Endothelial cell (in vitro differentiated cells): ENCODE results near the gene ADARB2. TPM values are rescaled to one million over a fixed set of nuclear protein-coding genes. Genes with fewer than 3 reads are reported as not detected.
A peak's percentile ranks its signal among the peaks of the same experiment; 100 is the strongest.

Source experiments
- DNase-seq: peaks from one replicate; pipeline ENCODE4 v3.0.0; 2021; ENCODE audit warnings: low spot score
- H3K27ac Mint-ChIP-seq: one replicate; pipeline ENCODE4 v1.8.0; 2021; ENCODE audit warnings: mixed read lengths, inconsistent platforms; ENCODE audit not compliant: unreplicated experiment
- H3K27me3 Mint-ChIP-seq: one replicate; pipeline ENCODE4 v1.8.0; 2021; ENCODE audit warnings: mild to moderate bottlenecking, moderate library complexity, mixed read lengths, inconsistent platforms; ENCODE audit not compliant: unreplicated experiment
- H3K36me3 Mint-ChIP-seq: one replicate; pipeline ENCODE4 v1.8.0; 2021; ENCODE audit warnings: mild to moderate bottlenecking, low read depth, mixed read lengths, inconsistent platforms; ENCODE audit not compliant: unreplicated experiment
- H3K4me1 Mint-ChIP-seq: one replicate; pipeline ENCODE4 v1.8.0; 2021; ENCODE audit warnings: mild to moderate bottlenecking, mixed read lengths, inconsistent platforms; ENCODE audit not compliant: unreplicated experiment
- H3K4me3 Mint-ChIP-seq: one replicate; pipeline ENCODE4 v1.8.0; 2021; ENCODE audit warnings: mild to moderate bottlenecking, mixed read lengths, inconsistent platforms; ENCODE audit not compliant: unreplicated experiment
- H3K9me3 Mint-ChIP-seq: one replicate; pipeline ENCODE4 v1.8.0; 2021; ENCODE audit warnings: mixed read lengths, inconsistent platforms; ENCODE audit not compliant: unreplicated experiment
- total RNA-seq: library from RNA; stranded (reverse); fragmentation: NEBNext Ultra II Directional; extraction: Animal tissue kit (Norgen Biotek cat#: 25700); gene quantifications from one replicate; pipeline ENCODE4 v1.2.1, GENCODE V29; 2021; ENCODE audit not compliant: unreplicated experiment
- TF ChIP-seq, protein P1 (sequence below): fragments of 200-600 bp; sonication (generic); IDR thresholded peaks from one replicate; pipeline ENCODE4 v1.5.0; 2021; ENCODE audit warnings: antibody characterized with exemption; ENCODE audit not compliant: unreplicated experiment

Gene ADARB2
- total RNA-seq, 1 donor from 2014 or later, result 54.9 TPM

DNA sequence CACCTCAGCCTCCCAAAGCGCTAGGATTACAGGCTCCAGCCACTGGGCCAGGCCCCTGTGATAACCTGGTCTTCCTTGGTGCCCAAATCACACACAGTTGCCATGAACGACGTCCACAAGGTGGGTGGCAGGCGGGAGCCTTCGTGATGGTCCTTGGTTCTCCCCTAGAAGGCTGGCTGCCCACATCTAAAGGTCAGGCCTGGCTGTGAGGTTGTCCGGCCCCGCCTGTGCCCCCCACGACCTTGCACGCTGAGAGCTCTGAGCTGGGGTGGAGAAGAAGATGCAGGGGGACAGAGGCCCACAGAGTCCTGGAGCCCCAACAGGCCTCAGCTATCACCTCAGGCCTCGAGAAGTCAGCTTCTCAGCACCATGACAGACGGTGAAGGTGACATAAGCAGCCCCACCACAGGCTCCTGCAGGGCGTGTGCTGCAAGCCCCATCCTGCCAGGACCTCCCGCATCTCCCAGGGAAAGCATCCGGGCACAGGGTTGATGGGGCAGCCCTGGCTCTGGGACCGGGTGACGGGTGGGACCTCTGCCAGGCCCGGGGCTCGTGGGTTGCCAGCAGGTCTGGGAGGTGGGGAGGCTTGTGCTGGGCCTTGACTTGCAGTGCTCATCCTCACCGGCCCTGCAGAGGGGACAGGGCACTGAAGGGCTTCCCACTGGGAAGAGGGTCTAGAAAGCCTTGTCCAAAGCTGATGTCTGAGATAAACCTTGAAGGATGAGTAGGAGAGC lies 463.8 kb downstream of the ADARB2 start:
- DNase-seq, result no peak
- TF ChIP-seq, protein P1, sequence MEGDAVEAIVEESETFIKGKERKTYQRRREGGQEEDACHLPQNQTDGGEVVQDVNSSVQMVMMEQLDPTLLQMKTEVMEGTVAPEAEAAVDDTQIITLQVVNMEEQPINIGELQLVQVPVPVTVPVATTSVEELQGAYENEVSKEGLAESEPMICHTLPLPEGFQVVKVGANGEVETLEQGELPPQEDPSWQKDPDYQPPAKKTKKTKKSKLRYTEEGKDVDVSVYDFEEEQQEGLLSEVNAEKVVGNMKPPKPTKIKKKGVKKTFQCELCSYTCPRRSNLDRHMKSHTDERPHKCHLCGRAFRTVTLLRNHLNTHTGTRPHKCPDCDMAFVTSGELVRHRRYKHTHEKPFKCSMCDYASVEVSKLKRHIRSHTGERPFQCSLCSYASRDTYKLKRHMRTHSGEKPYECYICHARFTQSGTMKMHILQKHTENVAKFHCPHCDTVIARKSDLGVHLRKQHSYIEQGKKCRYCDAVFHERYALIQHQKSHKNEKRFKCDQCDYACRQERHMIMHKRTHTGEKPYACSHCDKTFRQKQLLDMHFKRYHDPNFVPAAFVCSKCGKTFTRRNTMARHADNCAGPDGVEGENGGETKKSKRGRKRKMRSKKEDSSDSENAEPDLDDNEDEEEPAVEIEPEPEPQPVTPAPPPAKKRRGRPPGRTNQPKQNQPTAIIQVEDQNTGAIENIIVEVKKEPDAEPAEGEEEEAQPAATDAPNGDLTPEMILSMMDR, result no peak
- Mint-ChIP-seq H3K27ac (no peak overlapping the region), H3K27me3 (peaks cover 4% of the 10 kb centered on the region), H3K4me3 (no peak overlapping the region), H3K36me3 (peaks cover 3% of the 10 kb centered on the region), H3K4me1 (peaks cover 25% of the 10 kb centered on the region), H3K9me3 (no peaks in the 10 kb centered on the region)

DNA sequence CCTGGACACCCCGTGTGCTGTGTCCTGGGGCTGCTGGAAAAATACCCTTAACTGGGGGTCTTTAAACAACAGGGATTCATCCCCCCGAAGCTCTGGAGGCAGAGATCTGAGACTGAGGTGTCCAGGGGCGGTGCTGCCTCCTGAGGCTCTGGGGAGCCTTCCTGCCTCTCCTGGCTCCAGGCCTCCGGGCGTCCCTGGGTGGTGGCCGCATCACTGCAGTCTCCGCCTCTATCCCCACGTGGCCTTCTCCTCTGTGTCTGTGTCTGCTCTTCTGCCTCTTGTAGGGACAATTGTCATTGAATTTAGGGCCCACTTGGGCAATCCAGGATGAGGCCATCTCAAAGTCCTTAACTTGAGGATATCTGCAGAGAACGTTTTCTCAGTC lies 464.6 kb downstream of the ADARB2 start:
- Mint-ChIP-seq H3K4me1 (peaks cover 25% of the 10 kb centered on the region), H3K27ac (no peak overlapping the region), H3K4me3 (no peak overlapping the region), H3K9me3 (no peaks in the 10 kb centered on the region), H3K27me3 (peaks cover 4% of the 10 kb centered on the region), H3K36me3 (peaks cover 3% of the 10 kb centered on the region)
- no peak for DNase-seq
- TF ChIP-seq, protein P1, result no peak

DNA sequence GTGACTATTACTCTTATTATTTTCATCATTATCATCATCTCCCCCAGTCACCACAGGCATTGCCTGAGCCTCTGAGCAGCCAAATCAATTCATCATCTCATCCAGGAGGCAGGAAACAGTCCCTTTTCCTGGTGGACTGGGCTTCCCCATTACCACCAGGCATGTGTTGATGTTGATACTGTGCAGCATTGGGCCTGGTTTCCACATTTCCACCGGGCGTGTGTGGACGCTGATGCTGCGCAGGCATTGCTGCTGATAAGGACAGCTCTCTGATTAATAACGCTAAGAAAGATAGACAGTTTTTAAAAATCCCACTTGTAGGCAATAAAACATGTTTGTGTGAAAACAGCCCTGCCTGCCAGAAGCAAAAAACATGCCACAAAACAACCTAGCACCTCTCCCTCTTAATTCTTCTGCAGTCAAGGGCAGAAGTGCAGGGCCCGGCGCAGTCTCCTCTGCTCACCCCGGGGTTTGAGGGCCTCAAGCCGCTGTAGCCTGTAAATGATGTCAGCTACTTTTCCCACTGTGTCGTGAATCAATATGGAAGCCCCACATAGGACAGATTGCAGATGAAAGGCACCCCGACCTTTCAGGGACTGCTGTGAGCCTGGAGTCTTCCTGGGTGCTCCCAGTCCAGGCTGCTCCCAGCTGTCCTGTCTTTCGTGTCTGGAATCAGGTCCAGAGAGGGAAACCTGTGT lies 465.1 kb downstream of the ADARB2 start:
- TF ChIP-seq, protein P1, result no peak
- peaks cover 4% of the 10 kb centered on the region for H3K27me3 Mint-ChIP-seq
- no peak for DNase-seq
- no peak overlapping the region for H3K4me3 Mint-ChIP-seq
- peaks cover 3% of the 10 kb centered on the region for H3K36me3 Mint-ChIP-seq
- H3K9me3 Mint-ChIP-seq, result no peaks in the 10 kb centered on the region
- peaks cover 28% of the 10 kb centered on the region for H3K4me1 Mint-ChIP-seq
- peak overlapping the region; percentile 1 for H3K27ac Mint-ChIP-seq

DNA sequence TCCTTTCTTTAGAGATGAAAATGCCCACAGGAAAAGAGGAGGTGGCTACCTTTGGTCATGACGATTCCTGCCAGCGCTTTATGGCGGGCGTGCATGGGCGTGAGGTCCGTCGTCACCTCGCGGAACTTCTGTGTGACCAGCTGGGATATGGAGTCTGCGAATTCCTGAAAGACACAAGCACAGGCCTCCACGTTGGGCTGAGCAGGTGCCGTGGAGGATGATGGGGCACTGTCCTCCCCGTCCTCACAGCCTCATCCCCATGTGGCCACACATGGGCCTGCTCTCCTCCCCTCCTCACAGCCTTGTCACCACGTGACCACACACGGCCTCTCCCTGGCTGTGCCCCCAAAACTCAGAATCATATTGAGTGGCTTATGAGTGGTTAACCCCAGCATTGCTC lies 466.4 kb downstream of the ADARB2 start:
- H3K9me3 Mint-ChIP-seq, result no peaks in the 10 kb centered on the region
- TF ChIP-seq, protein P1, result no peak
- peaks cover 3% of the 10 kb centered on the region for H3K36me3 Mint-ChIP-seq
- no peak overlapping the region for H3K27ac Mint-ChIP-seq
- H3K4me3 Mint-ChIP-seq, result no peak overlapping the region
- no peak for DNase-seq
- peaks cover 34% of the 10 kb centered on the region for H3K4me1 Mint-ChIP-seq
- H3K27me3 Mint-ChIP-seq, result peaks cover 2% of the 10 kb centered on the region

DNA sequence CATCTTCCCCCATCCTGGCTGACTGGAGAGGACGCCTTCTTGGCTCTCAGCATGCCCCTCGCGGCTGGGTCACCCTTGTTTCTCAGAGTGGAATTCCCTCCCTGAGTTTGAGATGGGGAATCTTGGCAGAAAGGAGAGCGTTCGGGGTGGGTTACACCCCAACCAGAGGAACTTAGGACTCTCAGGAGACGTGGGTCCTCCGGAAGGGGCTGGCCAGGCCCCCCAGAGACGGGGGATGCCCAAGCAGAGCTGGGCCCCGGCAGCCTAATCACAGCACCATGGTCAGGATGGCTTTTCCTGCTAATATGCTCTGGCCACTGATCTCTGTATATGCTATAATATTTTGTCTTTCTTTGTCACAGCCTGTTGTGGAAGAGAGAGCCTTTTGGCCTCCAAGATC lies 466.8 kb downstream of the ADARB2 start:
- Mint-ChIP-seq H3K4me3 (no peak overlapping the region), H3K27me3 (peaks cover 2% of the 10 kb centered on the region), H3K36me3 (peaks cover 3% of the 10 kb centered on the region), H3K9me3 (no peaks in the 10 kb centered on the region), H3K4me1 (peaks cover 34% of the 10 kb centered on the region), H3K27ac (no peak overlapping the region)
- DNase-seq, result no peak
- TF ChIP-seq, protein P1, result no peak
